ENCODE measurements around the gene MBD3.
A peak's percentile ranks its signal among the peaks of the same experiment; 100 is the strongest.

Gene MBD3

DNA sequence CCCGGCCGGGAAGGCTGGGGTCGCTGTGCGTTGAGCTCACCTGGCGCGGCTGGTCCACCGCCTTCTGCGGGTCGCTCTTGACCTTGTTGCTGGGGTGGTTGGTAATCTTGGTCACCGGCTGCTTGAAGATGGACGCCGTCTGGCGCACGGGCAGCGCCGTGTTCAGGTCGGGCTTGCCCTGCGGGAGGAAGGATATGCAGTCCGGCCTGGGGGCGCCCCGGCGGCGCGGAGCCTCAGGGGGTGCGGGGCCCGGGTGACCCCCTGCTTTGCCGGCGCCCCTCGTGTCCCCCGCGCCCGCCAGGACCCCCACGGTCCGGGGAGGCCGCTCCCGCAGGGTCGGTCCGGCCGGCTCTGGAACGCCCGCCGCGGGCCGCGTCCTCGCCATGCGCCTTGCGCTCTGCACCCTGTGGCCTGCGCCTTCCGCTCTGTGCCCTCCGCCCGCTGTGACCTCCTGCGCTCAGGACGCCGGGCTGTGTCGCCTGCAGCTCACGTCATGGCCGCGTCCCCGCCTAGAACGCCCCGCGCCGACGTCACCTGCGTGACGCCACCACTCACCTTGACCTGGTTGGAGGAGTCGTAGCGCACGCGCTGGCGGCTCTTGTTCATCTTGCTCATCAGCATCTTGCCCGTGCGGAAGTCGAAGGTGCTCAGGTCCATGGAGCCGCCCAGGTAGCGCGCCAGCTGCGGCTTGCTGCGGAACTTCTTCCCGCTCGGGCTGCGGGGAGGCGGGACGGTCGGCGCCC is 8.0 kb downstream of the MBD3 start:
- Histone ChIP-seq H3K9me3 (replicated peaks in 1 of 11) (no peaks in the 10 kb centered on the region), H3K36me3 (peaks cover 63 to 100% (median 96%) of the 10 kb centered on the region in 11 experiments), H3K9ac (no peak overlapping the region), H3K4me3 (no peak overlapping the region), H3K27ac (no peak overlapping the region), H4K20me1 (peaks cover 4 to 100% (median 98%) of the 10 kb centered on the region in 11 experiments; a peak in 20 of 22 replicates), H3K4me1 (peaks cover 3 to 18% (median 6%) of the 10 kb centered on the region in 10 experiments; a peak in 19 of 20 replicates), H3K4me2 (no peak overlapping the region), H3K27me3 (no peaks in the 10 kb centered on the region)
- no peak for TF ChIP-seq Cebpa-rat (IDR thresholded peaks at IDR 0.05)

DNA sequence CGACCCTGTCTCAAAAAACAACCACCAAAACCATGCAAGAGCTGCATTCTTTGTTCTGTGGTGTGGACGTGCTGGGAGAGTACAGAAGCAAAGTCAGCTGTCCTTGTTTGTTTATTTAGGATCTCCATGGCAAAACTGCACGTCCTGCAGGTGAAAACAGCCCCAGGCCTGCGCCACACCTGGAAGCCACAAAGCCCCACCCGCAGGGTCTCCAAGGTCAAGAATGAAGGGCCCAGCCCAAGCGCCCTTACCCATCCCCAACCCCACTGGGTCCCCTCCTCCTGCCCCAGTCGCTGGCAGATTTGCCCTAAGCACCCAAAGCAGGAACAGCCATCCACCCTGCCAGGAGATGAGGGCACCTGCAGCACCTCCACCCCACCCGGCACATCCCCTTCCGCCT is 10.5 kb downstream of the MBD3 start:
- peaks cover 84 to 100% (median 100%) of the 10 kb centered on the region in 11 experiments for H3K36me3 ChIP-seq
- no peak overlapping the region for H3K27ac ChIP-seq
- no peaks in the 10 kb centered on the region for H3K27me3 ChIP-seq
- no peak overlapping the region for H3K4me2 ChIP-seq
- peaks cover 0 to 100% (median 98%) of the 10 kb centered on the region in 11 experiments; a peak in 20 of 22 replicates for H4K20me1 ChIP-seq
- H3K4me3 ChIP-seq = no peak overlapping the region
- peak overlapping the region in 2 of 11 experiments; percentile 4 to 16; a peak in 2 of 22 replicates for H3K9ac ChIP-seq
- TF ChIP-seq Cebpa-rat (IDR thresholded peaks at IDR 0.05) = no peak
- 0 out of 20 replicates have a peak, but pooled peaks cover 0 to under 1% (median 0%) of the 10 kb centered on the region in 10 experiments for H3K4me1 ChIP-seq
- no peaks in the 10 kb centered on the region for H3K9me3 ChIP-seq (replicated peaks in 1 of 11)

DNA sequence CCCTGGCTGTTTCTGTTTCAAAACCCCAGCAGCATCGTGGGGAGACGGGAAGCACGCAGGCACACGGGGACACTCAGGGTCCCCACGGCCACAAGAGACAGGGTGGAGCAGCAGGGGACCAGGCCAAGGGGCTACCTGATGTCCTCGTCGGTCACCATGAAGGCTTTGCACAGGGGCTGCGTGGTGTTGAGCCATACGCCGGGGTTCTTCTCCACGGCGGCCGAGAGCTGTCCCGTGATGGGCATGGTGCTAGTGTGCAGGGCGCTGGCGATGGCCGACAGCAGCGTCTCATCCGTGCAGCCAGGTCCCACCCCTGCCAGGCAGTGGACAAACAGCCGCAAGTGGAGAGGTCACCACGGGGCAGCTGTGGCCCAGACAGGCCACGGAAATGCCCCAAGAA is 11.7 kb downstream of the MBD3 start:
- H3K9me3 ChIP-seq (replicated peaks in 1 of 11) = no peaks in the 10 kb centered on the region
- no peak overlapping the region for H3K4me3 ChIP-seq
- H4K20me1 ChIP-seq = peaks cover 0 to 100% (median 98%) of the 10 kb centered on the region in 11 experiments; a peak in 21 of 22 replicates
- peaks cover 91 to 100% (median 100%) of the 10 kb centered on the region in 11 experiments for H3K36me3 ChIP-seq
- H3K4me2 ChIP-seq = no peak overlapping the region
- no peak for TF ChIP-seq Cebpa-rat (IDR thresholded peaks at IDR 0.05)
- H3K27me3 ChIP-seq = no peaks in the 10 kb centered on the region
- no peak overlapping the region for H3K9ac ChIP-seq
- no peaks in the 10 kb centered on the region for H3K4me1 ChIP-seq
- H3K27ac ChIP-seq = no peak overlapping the region

DNA sequence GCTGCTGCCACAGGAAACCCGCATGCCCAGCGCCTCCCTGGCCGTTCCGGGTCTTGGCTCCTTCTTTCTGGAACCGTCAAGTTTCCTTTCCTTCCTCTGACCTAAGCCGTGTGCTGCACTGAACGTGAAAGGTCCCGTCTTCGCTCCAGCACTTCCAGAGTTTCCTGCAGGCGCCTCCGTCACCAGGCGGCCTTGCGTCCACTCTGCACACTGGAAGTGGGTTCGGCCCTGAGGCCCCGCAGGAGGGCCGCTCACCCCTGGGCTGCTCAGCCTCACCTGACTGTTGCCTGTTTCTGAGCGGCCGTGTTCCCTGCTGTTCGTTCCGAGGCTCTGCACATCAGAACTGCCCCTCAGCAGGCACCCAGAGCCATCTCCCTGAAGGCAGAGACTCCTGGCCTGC is 12.3 kb downstream of the MBD3 start:
- H3K9me3 ChIP-seq (replicated peaks in 1 of 11) = no peaks in the 10 kb centered on the region
- no peaks in the 10 kb centered on the region for H3K4me1 ChIP-seq
- TF ChIP-seq Cebpa-rat (IDR thresholded peaks at IDR 0.05) = no peak
- no peaks in the 10 kb centered on the region for H3K27me3 ChIP-seq
- peaks cover 87 to 100% (median 99%) of the 10 kb centered on the region in 11 experiments for H3K36me3 ChIP-seq
- no peak overlapping the region for H3K4me3 ChIP-seq
- no peak overlapping the region for H3K27ac ChIP-seq
- peaks cover 0 to 100% (median 98%) of the 10 kb centered on the region in 11 experiments; a peak in 21 of 22 replicates for H4K20me1 ChIP-seq
- peak overlapping the region in 1 of 11 experiments; percentile 22; a peak in 1 of 22 replicates for H3K9ac ChIP-seq
- H3K4me2 ChIP-seq = no peak overlapping the region

DNA sequence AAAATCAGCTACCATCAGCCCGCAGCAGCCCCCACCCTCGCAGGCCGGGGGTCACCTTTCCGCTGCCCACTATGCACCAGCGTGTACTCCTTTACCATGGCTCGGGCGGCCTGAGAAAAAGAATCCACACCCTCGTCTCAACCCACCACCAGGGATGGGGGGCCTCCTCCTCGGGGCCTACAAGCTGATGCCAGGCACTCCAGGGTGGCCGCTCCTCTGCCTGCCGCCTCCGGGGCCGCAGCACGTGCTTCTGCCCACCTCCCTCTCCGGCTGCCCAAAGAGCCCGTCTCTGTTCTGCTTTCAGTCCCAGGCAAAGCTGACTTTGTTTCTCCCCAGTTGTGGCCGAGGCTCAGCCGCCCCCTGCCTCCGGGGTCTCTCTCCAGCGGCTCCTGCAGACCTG is 13.4 kb downstream of the MBD3 start:
- no peak overlapping the region for H3K27ac ChIP-seq
- H3K9ac ChIP-seq = no peak overlapping the region
- H3K4me3 ChIP-seq = no peak overlapping the region
- TF ChIP-seq Cebpa-rat (IDR thresholded peaks at IDR 0.05) = no peak
- no peaks in the 10 kb centered on the region for H3K27me3 ChIP-seq
- H4K20me1 ChIP-seq = peaks cover 0 to 100% (median 89%) of the 10 kb centered on the region in 11 experiments; a peak in 19 of 22 replicates
- H3K9me3 ChIP-seq (replicated peaks in 1 of 11) = no peaks in the 10 kb centered on the region
- H3K4me2 ChIP-seq = no peak overlapping the region
- peaks cover 77 to 100% (median 91%) of the 10 kb centered on the region in 11 experiments for H3K36me3 ChIP-seq
- no peaks in the 10 kb centered on the region for H3K4me1 ChIP-seq

DNA sequence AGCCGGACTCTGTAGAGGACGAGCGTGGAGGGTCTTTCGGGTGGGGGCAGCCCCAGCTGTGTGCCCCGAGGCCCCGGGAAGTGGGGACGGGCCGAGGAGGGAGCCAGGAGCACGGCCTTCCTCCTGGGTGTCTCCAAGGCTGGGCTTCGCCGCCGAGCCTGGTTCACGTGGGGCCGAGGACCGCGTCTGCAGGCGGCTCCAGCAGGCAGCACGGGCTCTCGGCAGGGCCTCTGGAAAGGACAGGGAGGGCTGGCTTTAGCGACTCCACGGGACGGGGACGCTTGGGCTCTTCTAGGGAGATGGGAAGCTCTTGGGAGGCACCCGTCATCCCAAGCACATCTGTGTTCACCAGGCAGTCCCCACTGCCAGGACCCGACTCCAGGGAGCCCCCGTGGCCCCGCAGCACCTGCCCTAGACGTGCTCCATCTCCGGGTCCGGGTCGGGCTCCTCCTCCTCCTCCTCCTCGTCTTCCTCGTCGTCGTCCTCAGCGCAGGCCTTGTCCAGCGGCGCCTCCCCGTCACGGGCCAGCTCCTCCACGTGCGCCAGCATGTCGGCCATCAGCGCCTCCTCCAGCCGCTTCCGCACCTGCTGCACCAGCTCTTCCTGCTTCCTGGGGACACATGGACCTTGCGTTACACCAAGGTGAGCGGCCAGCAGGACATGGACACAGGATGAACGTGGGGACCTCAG is 14.6 kb downstream of the MBD3 start:
- Histone ChIP-seq H3K9ac (no peak overlapping the region), H3K27ac (no peak overlapping the region), H3K4me2 (no peak overlapping the region), H3K4me3 (no peak overlapping the region), H3K27me3 (no peaks in the 10 kb centered on the region), H4K20me1 (peaks cover 0 to 96% (median 78%) of the 10 kb centered on the region in 11 experiments; a peak in 19 of 22 replicates), H3K4me1 (peaks cover 0 to 8% (median 0%) of the 10 kb centered on the region in 10 experiments; a peak in 1 of 20 replicates), H3K36me3 (peaks cover 67 to 92% (median 81%) of the 10 kb centered on the region in 11 experiments), H3K9me3 (replicated peaks in 1 of 11) (no peaks in the 10 kb centered on the region)
- no peak for TF ChIP-seq Cebpa-rat (IDR thresholded peaks at IDR 0.05)

DNA sequence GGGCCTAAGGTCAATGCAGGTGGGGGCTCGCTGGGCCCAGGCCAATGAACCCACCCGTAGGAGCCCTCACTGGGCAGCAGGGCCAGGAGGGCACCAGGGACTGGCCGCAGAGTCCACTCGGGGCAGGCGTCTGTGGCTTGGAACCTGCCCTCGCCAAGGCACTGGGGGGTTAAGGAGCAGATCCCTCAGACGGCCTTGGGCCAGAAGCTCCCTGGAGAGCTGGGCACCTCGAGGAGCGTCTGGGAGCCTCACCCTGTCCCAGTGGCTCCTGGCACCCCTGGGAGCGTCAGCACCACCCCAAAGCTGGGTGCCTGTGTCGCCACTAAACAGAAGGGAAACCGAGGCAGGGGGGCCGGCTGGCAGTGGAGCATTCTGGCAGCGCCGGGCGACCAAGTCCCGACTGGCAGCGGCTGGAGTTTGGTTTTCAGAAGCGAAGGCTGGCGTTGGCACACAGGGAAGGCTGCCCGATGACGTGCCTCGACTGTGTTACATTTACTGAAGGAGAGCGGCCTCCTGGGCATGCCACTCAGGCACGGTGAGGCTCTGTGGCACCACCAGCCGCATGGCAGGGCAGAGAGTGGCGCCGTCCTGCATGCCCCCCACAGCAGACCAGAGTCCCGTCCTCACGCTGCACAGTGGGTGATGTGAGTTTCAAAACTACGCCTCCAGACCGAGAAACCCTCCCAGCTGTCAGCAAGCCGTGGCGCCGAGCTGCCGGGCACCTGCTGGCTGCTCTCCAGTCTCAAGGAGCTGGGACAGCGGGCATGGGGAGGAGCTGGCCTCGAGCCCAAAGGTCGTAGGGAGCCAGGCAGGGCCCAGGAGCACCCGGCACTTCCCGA is 15.4 kb downstream of the MBD3 start:
- H3K4me2 ChIP-seq = no peak overlapping the region
- no peaks in the 10 kb centered on the region for H3K27me3 ChIP-seq
- H3K9ac ChIP-seq = no peak overlapping the region; a peak in 1 of 22 replicates
- H3K9me3 ChIP-seq (replicated peaks in 1 of 11) = no peaks in the 10 kb centered on the region
- peaks cover 0 to 8% (median 0%) of the 10 kb centered on the region in 10 experiments; a peak in 1 of 20 replicates for H3K4me1 ChIP-seq
- no peak overlapping the region for H3K27ac ChIP-seq
- H3K36me3 ChIP-seq = peaks cover 59 to 84% (median 73%) of the 10 kb centered on the region in 11 experiments
- no peak overlapping the region for H3K4me3 ChIP-seq
- peaks cover 0 to 89% (median 71%) of the 10 kb centered on the region in 11 experiments; a peak in 19 of 22 replicates for H4K20me1 ChIP-seq
- TF ChIP-seq Cebpa-rat (IDR thresholded peaks at IDR 0.05) = no peak

DNA sequence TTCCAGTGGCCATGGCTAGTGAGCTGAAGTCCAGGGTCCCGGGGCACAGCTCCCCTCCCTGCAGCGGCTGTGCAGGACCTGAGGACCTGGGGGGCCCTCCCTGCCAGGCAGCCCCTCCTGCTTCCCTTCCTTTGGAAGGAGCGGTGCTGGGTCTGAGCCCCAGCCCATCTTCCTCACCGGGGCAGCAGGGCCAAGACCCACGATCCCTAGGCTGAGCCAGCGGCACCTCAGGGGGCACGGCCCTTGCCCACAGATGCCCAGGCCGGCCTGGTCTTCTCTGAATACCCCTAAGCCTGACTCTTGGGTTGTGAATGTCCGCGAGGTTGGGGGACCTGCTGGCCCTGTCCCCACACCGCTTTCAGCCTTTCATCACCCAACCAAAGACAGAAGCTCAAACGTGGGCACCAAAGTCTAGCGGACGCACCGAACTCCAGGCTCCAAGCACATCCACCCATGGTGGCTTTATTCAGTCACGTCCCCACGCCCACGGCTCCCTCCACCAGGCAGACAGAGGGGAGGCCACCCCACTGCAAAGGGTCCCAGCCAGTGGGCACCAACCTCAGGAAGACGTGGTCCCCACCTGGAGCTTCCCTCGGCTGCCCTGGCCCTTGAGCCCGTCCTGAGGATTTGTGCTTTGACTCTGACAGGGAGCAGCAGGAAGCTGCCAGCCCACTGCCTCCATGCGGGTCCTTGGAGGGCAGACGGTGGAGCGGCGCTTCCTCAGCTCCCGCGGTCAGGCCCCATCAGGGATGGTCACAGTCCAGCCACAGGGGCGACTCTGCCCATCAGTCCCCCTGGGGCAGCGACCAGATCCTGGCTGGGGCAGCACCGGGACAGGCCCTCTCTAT is 16.2 kb downstream of the MBD3 start:
- Histone ChIP-seq H4K20me1 (peaks cover 0 to 80% (median 62%) of the 10 kb centered on the region in 11 experiments; a peak in 19 of 22 replicates), H3K27me3 (no peaks in the 10 kb centered on the region)
- TF ChIP-seq Cebpa-rat (IDR thresholded peaks at IDR 0.05) = no peak

More for the DNA sequence above, 16.2 kb downstream of the MBD3 start:
- peak overlapping the region in 1 of 11 experiments; percentile 5; a peak in 2 of 22 replicates for H3K27ac ChIP-seq
- peak overlapping the region in 1 of 11 experiments; percentile 19; a peak in 1 of 22 replicates for H3K9ac ChIP-seq
- peaks cover 51 to 76% (median 65%) of the 10 kb centered on the region in 11 experiments for H3K36me3 ChIP-seq
- no peak overlapping the region for H3K4me2 ChIP-seq
- peaks cover 0 to 8% (median 0%) of the 10 kb centered on the region in 10 experiments; a peak in 1 of 20 replicates for H3K4me1 ChIP-seq
- H3K9me3 ChIP-seq (replicated peaks in 1 of 11) = no peaks in the 10 kb centered on the region
- no peak overlapping the region for H3K4me3 ChIP-seq
